Spleen (tissue), 7 donors: ENCODE measurements around the gene APOC1.

Experiments used
- CTCF ChIP-seq, 11 experiments: fragments of 200-600 bp in 7 of 11; fragments of 450-650 bp in 4 of 11; sonication (generic) in 4 of 11; IDR thresholded peaks in 8 of 11; conservative IDR thresholded peaks in 3 of 11; 1 replicate in 7 of 11; 2 replicates in 4 of 11; pipeline versions ENCODE4 v1.4.0 to v1.8.0; 2016 to 2021; ENCODE audit warnings: antibody characterized with exemption in 11 of 11, inconsistent platforms in 4 of 11, mild to moderate bottlenecking in 1 of 11
- POLR2A ChIP-seq, 3 donors: fragments of 450-650 bp; IDR thresholded peaks; one replicate each; pipeline ENCODE4 v1.5.1; 2017; ENCODE audit warnings: antibody characterized with exemption in 3 of 3, mild to moderate bottlenecking in 1 of 3
- POLR2AphosphoS5 ChIP-seq, 3 donors: sonication (generic); formaldehyde crosslinking; IDR thresholded peaks; one replicate each; pipeline ENCODE4 v1.5.1; 2017; ENCODE audit warnings: antibody characterized with exemption in 3 of 3
- donor health status: DM: no; HTN: no; CAD: no; lungs with moderate emphysema.
- donor health status: DM: no; HTN: no; CAD: no.
- donor health status: DM: no; HTN: no; CAD: no.

- TF ChIP-seq CTCF (IDR thresholded peaks at IDR 0.05 in 8 of 11, conservative IDR thresholded peaks at IDR 0.05 in 3 of 11), result no peak
- no peak for TF ChIP-seq POLR2A (IDR thresholded peaks at IDR 0.05)
- peak; percentile 70 to 81 (median 76) for TF ChIP-seq POLR2AphosphoS5 (IDR thresholded peaks at IDR 0.05)
These were observed 10.9 kb downstream of the APOC1 start for GRCh38 chr19:44925114-44925891.
